GM21723 (cell line): ENCODE measurements around the gene TRMT1.

Source experiments
- ATAC-seq: cut with Tn5 transposase; IDR thresholded peaks from one replicate; pipeline ENCODE4 v1.9.1; 2021; ENCODE audit warnings: mild to moderate bottlenecking, moderate library complexity; ENCODE audit not compliant: unreplicated experiment

The TRMT1 gene

GRCh38 chr19:13074378-13074777 is 42.2 kb downstream of the TRMT1 start:
- ATAC-seq = no peak

- ATAC-seq = no peak
Measured at GRCh38 chr19:13073263-13073662, 43.3 kb downstream of the TRMT1 start.

GRCh38 chr19:13072188-13072908 is 44.2 kb downstream of the TRMT1 start:
- ATAC-seq = no peak

- ATAC-seq = no peak
Measured at GRCh38 chr19:13071444-13072187, 44.9 kb downstream of the TRMT1 start.

- no peak for ATAC-seq
Measured at GRCh38 chr19:13070425-13071140, 46.0 kb downstream of the TRMT1 start.

GRCh38 chr19:13069415-13070359 is 46.9 kb downstream of the TRMT1 start:
- no peak for ATAC-seq

GRCh38 chr19:13068085-13068846 is 48.3 kb downstream of the TRMT1 start:
- no peak for ATAC-seq

GRCh38 chr19:13066933-13067807 is 49.4 kb downstream of the TRMT1 start:
- ATAC-seq = no peak

GRCh38 chr19:13066226-13066625 is 50.3 kb downstream of the TRMT1 start:
- ATAC-seq = no peak

- no peak for ATAC-seq
Measured at GRCh38 chr19:13064092-13064489, 52.4 kb downstream of the TRMT1 start.

GRCh38 chr19:13063461-13064091 is 53.0 kb downstream of the TRMT1 start:
- ATAC-seq = no peak

- ATAC-seq = no peak
Measured at GRCh38 chr19:13062317-13062716, 54.2 kb downstream of the TRMT1 start.

- ATAC-seq = no peak
Measured at GRCh38 chr19:13060964-13061927, 55.3 kb downstream of the TRMT1 start.

GRCh38 chr19:13060233-13060963 is 56.1 kb downstream of the TRMT1 start:
- ATAC-seq = no peak

- ATAC-seq = no peak
Measured at GRCh38 chr19:13058951-13059660, 57.4 kb downstream of the TRMT1 start.

- no peak for ATAC-seq
Measured at GRCh38 chr19:13057744-13058143, 58.8 kb downstream of the TRMT1 start.
